ENCODE results near the gene MPHOSPH6. TPM values are rescaled to one million over a fixed set of nuclear protein-coding genes. Genes with fewer than 3 reads are reported as not detected.

MPHOSPH6 gene
- total RNA-seq, 1 donor from 2014 or later: 31.6 TPM

DNA sequence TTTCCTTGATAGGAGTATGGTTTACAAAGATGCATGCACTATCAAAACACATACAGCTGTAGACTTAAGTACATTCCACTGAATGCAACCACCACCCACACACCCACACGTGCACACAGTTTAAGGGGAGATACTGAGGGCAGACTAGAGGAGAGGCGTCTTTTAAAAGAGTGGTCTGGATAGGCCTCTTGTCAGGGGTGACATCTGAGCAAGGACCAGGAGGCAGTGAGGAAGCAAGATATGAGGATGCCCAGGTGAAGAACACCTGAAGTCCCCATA, 12.6 kb downstream of the MPHOSPH6 start:
- peaks cover 2% of the 10 kb centered on the region for H3K9me3 Mint-ChIP-seq
- no peak overlapping the region for H3K27ac Mint-ChIP-seq
- no peak for DNase-seq
- ChIA-PET CTCF (no interaction called here), POLR2A (no interaction called here)
- no peak for TF ChIP-seq CTCF (IDR thresholded peaks at IDR 0.05)
- intact Hi-C loops (cut with micrococcal nuclease): no loop called here
- no peaks in the 10 kb centered on the region for H3K4me1 Mint-ChIP-seq
- H3K27me3 Mint-ChIP-seq: no peaks in the 10 kb centered on the region
- no peak overlapping the region for H3K4me3 Mint-ChIP-seq
- H3K36me3 Mint-ChIP-seq (ENCODE audit: low read depth): peaks cover 66% of the 10 kb centered on the region
- ATAC-seq (ENCODE audit: low read depth): no peak

GRCh38 chr16:82156761-82157533, 13.1 kb downstream of the MPHOSPH6 start:
- CTCF ChIA-PET: no interaction called here
- DNase-seq (no peak), ATAC-seq (ENCODE audit: low read depth) (no peak)
- no peak overlapping the region for H3K4me3 Mint-ChIP-seq
- H3K36me3 Mint-ChIP-seq (ENCODE audit: low read depth): peaks cover 65% of the 10 kb centered on the region
- no peak overlapping the region for H3K27ac Mint-ChIP-seq
- no peaks in the 10 kb centered on the region for H3K27me3 Mint-ChIP-seq
- H3K4me1 Mint-ChIP-seq: no peaks in the 10 kb centered on the region
- peaks cover 2% of the 10 kb centered on the region for H3K9me3 Mint-ChIP-seq
- intact Hi-C loops (cut with micrococcal nuclease): no loop called here
- TF ChIP-seq CTCF (IDR thresholded peaks at IDR 0.05): no peak
- POLR2A ChIA-PET: no interaction called here

- Mint-ChIP-seq H3K4me1 (no peaks in the 10 kb centered on the region), H3K36me3 (ENCODE audit: low read depth) (peaks cover 57% of the 10 kb centered on the region), H3K9me3 (peaks cover 2% of the 10 kb centered on the region), H3K4me3 (no peak overlapping the region), H3K27me3 (no peaks in the 10 kb centered on the region), H3K27ac (no peak overlapping the region)
- ATAC-seq (ENCODE audit: low read depth) (no peak), DNase-seq (no peak)
- CTCF ChIA-PET: no interaction called here
- no peak for TF ChIP-seq CTCF (IDR thresholded peaks at IDR 0.05)
- intact Hi-C loops (cut with micrococcal nuclease): no loop called here
- POLR2A ChIA-PET: no interaction called here
Observed at GRCh38 chr16:82152641-82153112, 17.3 kb downstream of the MPHOSPH6 start.

- Mint-ChIP-seq H3K9me3 (peaks cover 2% of the 10 kb centered on the region), H3K4me3 (no peak overlapping the region), H3K4me1 (no peaks in the 10 kb centered on the region), H3K27me3 (no peaks in the 10 kb centered on the region), H3K27ac (no peak overlapping the region), H3K36me3 (ENCODE audit: low read depth) (peaks cover 57% of the 10 kb centered on the region)
- DNase-seq (no peak), ATAC-seq (ENCODE audit: low read depth) (no peak)
- POLR2A ChIA-PET: no interaction called here
- TF ChIP-seq CTCF (IDR thresholded peaks at IDR 0.05): no peak
- CTCF ChIA-PET: no interaction called here
- intact Hi-C loops (cut with micrococcal nuclease): no loop called here
Observed at GRCh38 chr16:82152196-82152595, 17.8 kb downstream of the MPHOSPH6 start.

DNA sequence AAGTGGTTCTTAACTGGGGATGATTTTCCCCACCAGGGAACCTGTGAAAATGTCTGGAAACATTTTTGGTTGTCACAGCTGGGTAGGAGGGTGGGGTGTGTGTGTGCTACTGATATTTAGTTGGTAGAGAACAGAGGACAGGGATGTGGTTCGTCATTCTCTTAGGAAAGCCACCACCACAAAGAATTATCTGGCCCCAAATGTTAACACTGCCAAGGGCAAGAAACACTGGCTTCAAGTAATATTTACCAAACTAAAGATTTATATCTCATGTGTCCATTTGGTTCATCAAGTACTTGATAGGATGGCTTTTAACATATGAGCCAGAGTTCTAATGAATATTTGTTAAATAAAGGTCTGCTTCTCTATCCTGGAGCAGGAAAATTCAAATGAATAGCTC, 19.5 kb downstream of the MPHOSPH6 start:
- no peak overlapping the region for H3K27ac Mint-ChIP-seq
- H3K27me3 Mint-ChIP-seq: no peaks in the 10 kb centered on the region
- CTCF ChIA-PET: no interaction called here
- peaks cover 61% of the 10 kb centered on the region for H3K36me3 Mint-ChIP-seq (ENCODE audit: low read depth)
- no peak for TF ChIP-seq CTCF (IDR thresholded peaks at IDR 0.05)
- H3K9me3 Mint-ChIP-seq: peaks cover 2% of the 10 kb centered on the region
- H3K4me3 Mint-ChIP-seq: no peak overlapping the region
- POLR2A ChIA-PET: no interaction called here
- H3K4me1 Mint-ChIP-seq: no peaks in the 10 kb centered on the region
- intact Hi-C loops (cut with micrococcal nuclease): no loop called here
- DNase-seq: no peak
- no peak for ATAC-seq (ENCODE audit: low read depth)

Data from activated B cell treated with CpG ODN at 0.5 μM for 24 hours (primary cell).